HAP-1 (cell line): Measurements from ENCODE around the gene ADGRL3.
"Not testable (repeated sequence)": the region's sequence is repeated elsewhere in the genome, so short reads cannot be mapped to it uniquely, and the experiment has no call there.

Experiments used
- DNase-seq, 2 experiments: peaks; one replicate each; pipeline ENCODE4 v3.0.0-alpha.2; 2016 to 2020; ENCODE audit warnings: low spot score in 2 of 2
- H3K27me3 ChIP-seq: fragments of 250-450 bp; sonication (Bioruptor Pico); 2 replicates; pipeline ENCODE4 v1.5.1; 2020; ENCODE audit warnings: low read depth, mild to moderate bottlenecking, moderate library complexity
- H3K36me3 ChIP-seq: fragments of 250-450 bp; sonication (Bioruptor Pico); replicated peaks from 2 replicates; pipeline ENCODE4 v1.5.1; 2020; ENCODE audit warnings: mild to moderate bottlenecking
- H3K4me1 ChIP-seq: fragments of 250-450 bp; sonication (Bioruptor Pico); 2 replicates; pipeline ENCODE4 v1.5.1; 2020; ENCODE audit warnings: mild to moderate bottlenecking
- H3K4me3 ChIP-seq: fragments of 250-450 bp; sonication (Bioruptor Pico); 2 replicates; pipeline ENCODE4 v1.5.1; 2020; ENCODE audit warnings: mild to moderate bottlenecking, moderate library complexity
- H3K9me3 ChIP-seq: fragments of 250-450 bp; sonication (Bioruptor Pico); 2 replicates; pipeline ENCODE4 v1.5.1; 2020; ENCODE audit warnings: mild to moderate bottlenecking, moderate library complexity
- in situ Hi-C: fragments of 300-500 bp; cut with MboI; formaldehyde crosslinking; loops from 3 replicates; pipeline ENCODE4 v1.14.3; 2020; ENCODE audit warnings: low sequenced_read_pairs, inconsistent platforms, mixed read lengths

The ADGRL3 gene

DNA sequence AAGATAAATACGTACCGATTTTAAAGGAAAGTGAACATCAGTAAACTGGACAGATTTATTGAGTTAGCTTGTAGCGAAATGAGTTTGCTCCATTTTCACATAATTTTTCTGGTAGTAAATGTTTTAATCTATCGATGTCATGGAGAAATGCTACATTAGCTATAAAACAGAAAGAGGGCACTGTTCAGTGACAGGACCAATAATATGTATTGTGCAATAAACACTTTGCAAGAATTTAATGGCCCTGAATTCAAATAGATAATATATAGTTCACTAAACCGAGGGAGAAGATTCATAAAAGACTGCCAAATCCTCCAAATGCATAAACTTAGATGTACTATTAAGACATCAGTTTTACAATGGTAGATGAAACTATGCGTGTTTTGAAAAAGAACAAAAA lies 516.3 kb downstream of the ADGRL3 start:
- Histone ChIP-seq H3K4me3 (no peak overlapping the region), H3K36me3 (no peaks in the 10 kb centered on the region), H3K4me1 (peaks cover 41% of the 10 kb centered on the region), H3K27me3 (no peaks in the 10 kb centered on the region), H3K9me3 (no peaks in the 10 kb centered on the region)
- peak in 1 of 2 experiments; percentile 72 for DNase-seq
- in situ Hi-C loops, result no loop called here

- Histone ChIP-seq H3K4me3 (no peak overlapping the region), H3K27me3 (no peaks in the 10 kb centered on the region), H3K36me3 (no peaks in the 10 kb centered on the region), H3K9me3 (no peaks in the 10 kb centered on the region), H3K4me1 (peaks cover 13% of the 10 kb centered on the region)
- in situ Hi-C loops, result no loop called here
- DNase-seq, result no peak
Measured at GRCh38 chr4:61723492-61723891, 523.4 kb downstream of the ADGRL3 start.

- H3K27me3 ChIP-seq, result no peaks in the 10 kb centered on the region
- no peaks in the 10 kb centered on the region for H3K9me3 ChIP-seq
- no peak overlapping the region for H3K4me3 ChIP-seq
- H3K4me1 ChIP-seq, result no peaks in the 10 kb centered on the region; the same call in 1 of the 2 replicates
- H3K36me3 ChIP-seq, result no peaks in the 10 kb centered on the region
- in situ Hi-C loops, result no loop called here
- no peak for DNase-seq
Measured at GRCh38 chr4:61727286-61727685, 527.2 kb downstream of the ADGRL3 start.

DNA sequence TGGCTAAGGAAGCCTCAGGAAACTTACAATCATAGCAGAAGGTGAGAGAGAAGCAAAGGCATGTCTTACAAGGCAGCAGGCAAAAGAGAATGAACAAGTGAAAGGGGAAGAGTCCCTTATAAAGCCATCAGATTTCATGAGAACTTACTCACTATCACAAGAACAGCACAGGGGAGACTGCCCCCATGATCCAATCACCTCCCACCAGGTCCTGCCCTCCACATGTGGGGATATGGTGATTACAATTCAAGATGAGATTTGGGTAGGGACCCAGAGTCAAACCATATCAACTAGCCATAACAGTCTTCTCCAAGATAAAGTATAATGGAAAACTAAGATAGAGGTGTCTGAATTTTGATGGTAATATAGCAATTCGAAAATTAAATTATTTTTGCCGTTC lies 534.3 kb downstream of the ADGRL3 start:
- Histone ChIP-seq H3K36me3 (no peaks in the 10 kb centered on the region), H3K27me3 (no peaks in the 10 kb centered on the region), H3K4me3 (no peak overlapping the region), H3K9me3 (no peaks in the 10 kb centered on the region), H3K4me1 (no peaks in the 10 kb centered on the region)
- DNase-seq, result no peak
- in situ Hi-C loops, result no loop called here

DNA sequence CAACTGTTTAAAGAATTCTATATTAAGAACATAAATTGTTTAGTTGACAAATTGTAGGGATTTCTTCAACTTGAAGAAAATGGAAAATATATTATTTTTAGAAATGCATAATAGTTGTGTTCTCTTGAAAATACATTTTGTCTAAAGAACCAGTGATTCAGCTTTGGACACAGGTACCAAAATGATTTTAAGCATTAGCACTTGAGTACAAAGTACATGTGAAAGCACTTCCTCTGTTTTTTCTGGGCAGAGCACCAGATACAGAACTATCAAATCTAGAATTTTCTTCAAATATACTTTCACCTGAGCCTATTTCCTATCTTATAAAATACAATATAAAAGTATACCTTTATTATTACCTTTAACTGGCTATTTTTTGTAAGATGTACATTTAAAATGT lies 539.8 kb downstream of the ADGRL3 start:
- Histone ChIP-seq H3K9me3 (no peaks in the 10 kb centered on the region), H3K4me1 (peaks cover 17% of the 10 kb centered on the region), H3K4me3 (no peak overlapping the region), H3K27me3 (no peaks in the 10 kb centered on the region), H3K36me3 (no peaks in the 10 kb centered on the region)
- in situ Hi-C loops, result no loop called here
- DNase-seq, result no peak

DNA sequence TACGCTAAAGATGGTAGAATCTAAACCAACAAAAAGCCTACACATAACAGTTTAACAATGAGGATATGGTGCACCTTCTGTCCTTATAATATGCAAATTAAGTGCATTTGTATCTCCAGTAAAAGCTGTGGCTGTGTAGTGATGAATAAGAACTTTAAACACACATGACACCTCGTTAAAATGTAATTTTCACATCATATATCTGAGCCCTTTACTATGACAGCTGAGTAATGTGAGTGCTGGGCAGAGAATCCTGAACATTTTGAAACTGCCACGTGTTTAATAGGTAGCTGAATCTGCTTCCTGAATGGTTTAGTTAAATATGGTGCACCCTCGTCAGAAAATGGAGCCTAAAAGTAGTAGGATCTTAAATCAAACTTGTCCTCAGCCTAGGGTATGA lies 540.8 kb downstream of the ADGRL3 start:
- H3K4me1 ChIP-seq, result peaks cover 17% of the 10 kb centered on the region
- H3K9me3 ChIP-seq, result no peaks in the 10 kb centered on the region
- DNase-seq, result peak; percentile 32 to 86
- no peaks in the 10 kb centered on the region for H3K36me3 ChIP-seq
- no peaks in the 10 kb centered on the region for H3K27me3 ChIP-seq
- H3K4me3 ChIP-seq, result no peak overlapping the region
- in situ Hi-C loops, result no loop called here

GRCh38 chr4:61741327-61742096 lies 541.4 kb downstream of the ADGRL3 start:
- no peaks in the 10 kb centered on the region for H3K27me3 ChIP-seq
- no peaks in the 10 kb centered on the region for H3K9me3 ChIP-seq
- peaks cover 17% of the 10 kb centered on the region for H3K4me1 ChIP-seq
- DNase-seq, result peak; percentile 28 to 61
- in situ Hi-C loops, result no loop called here
- no peaks in the 10 kb centered on the region for H3K36me3 ChIP-seq
- no peak overlapping the region for H3K4me3 ChIP-seq

DNA sequence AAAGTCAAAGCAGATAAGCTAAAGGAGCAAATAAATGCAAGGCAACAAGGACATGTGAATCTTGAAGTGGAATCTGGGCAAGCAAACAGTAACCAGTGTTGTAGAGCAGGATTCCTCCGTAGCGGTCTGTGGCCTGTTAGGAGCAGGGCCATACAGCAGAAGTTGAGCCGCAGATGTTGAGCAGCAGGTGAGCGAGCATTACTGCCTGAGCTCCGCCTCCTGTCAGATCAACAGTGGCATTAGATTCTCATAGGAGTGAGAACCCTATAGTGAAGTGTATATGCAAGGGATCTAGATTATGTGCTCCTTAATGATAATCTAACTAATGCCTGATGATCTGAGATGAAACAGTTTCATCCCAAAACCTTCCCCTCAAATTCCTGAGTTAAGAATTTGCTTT lies 550.7 kb downstream of the ADGRL3 start:
- H3K36me3 ChIP-seq, result no peaks in the 10 kb centered on the region
- H3K27me3 ChIP-seq, result no peaks in the 10 kb centered on the region
- H3K4me1 ChIP-seq, result peaks cover 12% of the 10 kb centered on the region
- in situ Hi-C loops, result no loop called here
- no peak for DNase-seq
- no peak overlapping the region for H3K4me3 ChIP-seq
- no peaks in the 10 kb centered on the region for H3K9me3 ChIP-seq

- H3K4me3 ChIP-seq, result no peak overlapping the region
- H3K4me1 ChIP-seq, result peaks cover 12% of the 10 kb centered on the region
- no peaks in the 10 kb centered on the region for H3K36me3 ChIP-seq
- no peaks in the 10 kb centered on the region for H3K9me3 ChIP-seq
- in situ Hi-C loops, result no loop called here
- no peaks in the 10 kb centered on the region for H3K27me3 ChIP-seq
- DNase-seq, result no peak
Measured at GRCh38 chr4:61752617-61753016, 552.5 kb downstream of the ADGRL3 start.

DNA sequence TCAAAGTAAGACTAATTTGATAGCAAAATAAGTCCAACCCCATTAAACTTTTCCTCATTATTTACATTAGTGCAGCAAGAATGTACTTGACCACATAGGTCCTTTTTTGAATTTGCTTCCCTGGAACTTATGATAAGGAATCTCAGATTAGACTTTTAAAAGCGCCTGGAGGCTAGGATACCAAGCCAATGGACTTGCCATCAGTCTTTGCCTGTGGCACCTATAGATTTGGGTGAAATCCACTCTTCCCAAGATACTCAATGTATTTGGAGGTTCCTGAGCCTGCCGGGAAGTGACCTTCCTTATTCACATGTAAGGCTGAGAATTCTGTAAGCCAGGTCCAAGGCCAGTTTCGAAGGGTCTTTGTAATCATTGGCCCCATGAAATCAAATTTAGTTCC lies 553.6 kb downstream of the ADGRL3 start:
- Histone ChIP-seq H3K9me3 (no peaks in the 10 kb centered on the region), H3K27me3 (no peaks in the 10 kb centered on the region), H3K4me3 (no peak overlapping the region), H3K36me3 (no peaks in the 10 kb centered on the region), H3K4me1 (peaks cover 12% of the 10 kb centered on the region)
- in situ Hi-C loops, result no loop called here
- no peak for DNase-seq

DNA sequence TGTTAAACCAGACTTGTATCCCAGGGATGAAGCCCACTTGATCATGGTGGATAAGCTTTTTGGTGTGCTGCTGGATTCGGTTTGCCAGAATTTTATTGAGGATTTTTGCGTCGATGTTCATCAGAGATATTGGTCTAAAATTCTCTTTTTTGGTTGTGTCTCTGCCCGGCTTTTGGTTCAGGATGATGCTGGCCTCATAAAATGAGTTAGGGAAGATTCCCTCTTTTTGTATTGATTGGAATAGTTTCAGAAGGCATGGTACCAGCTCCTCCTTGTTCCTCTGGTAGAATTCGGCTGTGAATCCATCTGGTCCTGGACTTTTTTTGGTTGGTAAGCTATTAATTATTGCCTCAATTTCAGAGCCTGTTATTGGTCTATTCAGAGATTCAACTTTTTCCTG lies 556.8 kb downstream of the ADGRL3 start:
- H3K4me3 ChIP-seq, in situ Hi-C loops, H3K27me3 ChIP-seq, H3K4me1 ChIP-seq, H3K36me3 ChIP-seq, DNase-seq, H3K9me3 ChIP-seq: not testable (repeated sequence)

DNA sequence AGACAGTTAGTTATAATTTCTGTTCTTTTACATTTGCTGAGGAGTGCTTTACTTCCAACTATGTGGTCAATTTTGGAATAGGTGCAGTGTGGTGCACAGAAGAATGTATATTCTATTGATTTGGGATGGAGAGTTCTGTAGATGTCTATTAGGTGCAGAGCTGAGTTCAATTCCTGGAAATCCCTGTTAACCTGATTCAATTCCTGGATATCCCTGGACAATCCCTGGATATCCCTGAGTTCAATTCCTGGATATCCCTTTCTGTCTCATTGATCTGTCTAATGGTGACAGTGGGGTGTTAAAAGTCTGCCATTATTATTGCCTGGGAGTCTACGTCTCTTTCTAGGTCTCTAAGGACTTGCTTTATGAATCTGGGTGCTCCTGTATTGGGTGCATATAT lies 557.9 kb downstream of the ADGRL3 start:
- H3K9me3 ChIP-seq, H3K36me3 ChIP-seq, H3K4me1 ChIP-seq, H3K27me3 ChIP-seq, in situ Hi-C loops, H3K4me3 ChIP-seq, DNase-seq: not testable (repeated sequence)

DNA sequence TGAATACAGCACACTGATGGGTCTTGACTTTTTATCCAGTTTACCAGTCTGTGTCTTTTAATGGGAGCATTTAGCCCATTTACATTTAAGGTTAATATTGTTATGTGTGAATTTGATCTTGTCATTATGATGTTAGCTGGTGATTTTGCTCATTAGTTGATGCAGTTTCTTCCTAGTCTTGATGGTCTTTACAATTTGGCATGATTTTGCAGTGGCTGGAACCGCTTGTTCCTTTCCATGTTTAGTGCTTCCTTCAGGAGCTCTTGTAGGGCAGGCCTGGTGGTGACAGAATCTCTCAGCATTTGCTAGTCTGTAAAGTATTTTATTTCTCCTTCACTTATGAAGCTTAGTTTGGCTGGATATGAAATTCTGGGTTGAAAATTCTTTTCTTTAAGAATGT lies 558.5 kb downstream of the ADGRL3 start:
- H3K36me3 ChIP-seq, H3K27me3 ChIP-seq, H3K9me3 ChIP-seq, DNase-seq, in situ Hi-C loops, H3K4me1 ChIP-seq, H3K4me3 ChIP-seq: not testable (repeated sequence)

DNA sequence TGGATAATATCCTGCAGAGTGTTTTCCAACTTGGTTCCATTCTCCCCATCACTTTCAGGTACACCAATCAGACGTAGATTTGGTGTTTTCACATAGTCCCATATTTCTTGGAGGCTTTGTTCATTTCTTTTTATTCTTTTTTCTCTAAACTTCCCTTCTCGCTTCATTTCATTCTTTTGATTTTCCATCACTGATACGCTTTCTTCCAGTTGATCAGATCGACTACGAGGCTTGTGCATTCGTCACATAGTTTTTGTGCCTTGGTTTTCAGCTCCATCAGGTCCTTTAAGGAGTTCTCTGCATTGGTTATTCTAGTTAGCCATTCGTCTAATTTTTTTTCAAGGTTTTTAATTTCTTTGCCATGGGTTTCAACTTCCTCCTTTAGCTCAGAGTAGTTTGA lies 559.1 kb downstream of the ADGRL3 start:
- in situ Hi-C loops, H3K4me3 ChIP-seq, H3K4me1 ChIP-seq, DNase-seq, H3K27me3 ChIP-seq, H3K9me3 ChIP-seq, H3K36me3 ChIP-seq: not testable (repeated sequence)

DNA sequence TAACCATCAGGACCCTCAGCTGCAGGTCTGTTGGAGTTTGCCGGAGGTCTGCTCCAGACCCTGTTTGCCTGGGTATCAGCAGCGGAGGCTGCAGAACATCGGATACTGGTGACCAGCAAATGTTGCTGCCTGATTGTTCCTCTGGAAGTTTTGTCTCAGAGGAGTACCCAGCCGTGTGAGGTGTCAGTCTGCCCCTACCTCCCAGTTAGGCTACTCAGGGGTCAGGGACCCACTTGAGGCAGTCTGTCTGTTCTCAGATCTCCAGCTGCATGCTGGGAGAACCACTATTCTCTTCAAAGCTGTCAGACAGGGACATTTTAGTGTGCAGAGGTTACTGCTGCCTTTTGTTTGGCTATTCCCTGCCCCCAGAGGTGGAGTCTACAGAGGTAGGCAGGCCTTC lies 559.8 kb downstream of the ADGRL3 start:
- H3K27me3 ChIP-seq, in situ Hi-C loops, H3K9me3 ChIP-seq, H3K4me3 ChIP-seq, H3K36me3 ChIP-seq, H3K4me1 ChIP-seq, DNase-seq: not testable (repeated sequence)
